Measurements from ENCODE around the gene TBC1D17. TPM values are rescaled to one million over a fixed set of nuclear protein-coding genes. Genes with fewer than 3 reads are reported as not detected.

The TBC1D17 gene
- polyA plus RNA-seq, 1 donor (not counting 4 experiments of a cell fraction or from before 2014, with no cell fraction given) = 9.4 TPM

DNA sequence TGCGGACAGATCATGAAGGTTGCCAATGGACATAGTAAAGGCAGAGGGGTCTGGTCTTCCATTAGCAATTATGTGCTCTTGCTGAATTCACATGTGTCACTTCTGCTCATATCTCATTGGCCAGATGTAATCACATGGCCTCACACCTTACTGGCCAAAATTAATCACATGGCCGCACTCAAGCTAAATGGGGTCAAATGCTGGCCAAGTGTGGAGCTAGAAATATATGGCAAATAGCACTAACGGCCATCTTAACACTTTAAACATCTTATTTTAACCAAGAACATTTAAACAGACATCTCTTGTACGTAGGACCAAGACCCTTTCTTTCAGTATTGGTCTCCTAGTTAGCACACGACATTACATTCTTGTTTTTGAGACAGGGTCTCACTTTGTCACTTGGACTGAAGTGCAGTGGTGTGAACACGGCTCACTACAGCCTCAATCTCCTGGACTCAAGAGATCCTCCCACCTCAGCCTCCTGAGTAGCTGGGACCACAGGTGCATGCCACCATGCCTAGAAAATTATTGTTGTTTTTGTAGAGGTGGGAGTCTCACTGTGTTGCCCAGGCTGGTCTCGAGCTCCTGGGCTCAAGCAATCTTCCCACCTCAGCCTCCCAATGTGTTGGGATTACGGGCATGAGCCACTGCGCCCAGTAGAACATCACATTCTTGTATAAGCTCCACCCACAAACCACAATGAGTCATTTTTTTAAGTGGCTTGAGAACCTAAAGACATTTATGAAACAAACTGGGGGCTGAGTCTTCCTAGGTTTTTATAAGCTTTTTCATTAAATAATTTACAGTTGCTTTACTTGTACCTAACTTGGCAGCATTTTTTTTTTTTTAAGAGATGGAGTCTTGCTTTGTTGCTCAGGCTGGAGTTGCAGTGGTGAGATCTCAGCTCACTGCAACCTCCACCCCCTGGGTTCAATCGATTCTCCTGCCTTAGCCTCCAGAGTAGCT lies 29.5 kb upstream of the TBC1D17 start:
- no peaks in the 10 kb centered on the region for H3K27me3 ChIP-seq (ENCODE audit: control insufficient read depth, extremely low read depth, insufficient read depth, low read length)
- TF ChIP-seq CTCF (optimal IDR thresholded peaks at IDR 0.05 in 1 of 3, IDR thresholded peaks at IDR 0.05 in 1 of 3, conservative IDR thresholded peaks at IDR 0.05 in 1 of 3; ENCODE audit: extremely low read depth in 1 of 3, insufficient read depth in 2 of 3, low read length in 3 of 3) (no peak), EZH2 (IDR thresholded peaks at IDR 0.05; ENCODE audit: low read length) (no peak)
- no peaks in the 10 kb centered on the region for H3K36me3 ChIP-seq (ENCODE audit: control insufficient read depth in 2 of 2, extremely low read depth in 1 of 2, insufficient read depth in 2 of 2, low read length in 2 of 2)
- DNase-seq (ENCODE audit: low read depth, low spot score) = no peak
- no peaks in the 10 kb centered on the region for H3K9me1 ChIP-seq (ENCODE audit: control insufficient read depth, extremely low read depth, insufficient read depth, low read length)
- dilution Hi-C loops (cut with MboI; ENCODE audit: extremely low pct_ligation_motif_present, low sequenced_read_pairs) = no loop called here
- peaks cover 24% of the 10 kb centered on the region for H3K4me1 ChIP-seq (ENCODE audit: control insufficient read depth, extremely low read depth, insufficient read depth, low read length)
- no peak overlapping the region for H3K9ac ChIP-seq (ENCODE audit: control insufficient read depth, extremely low read depth, insufficient read depth, low read length)
- no peak overlapping the region for H3K4me3 ChIP-seq (ENCODE audit: control insufficient read depth in 2 of 3, extremely low read depth in 1 of 3, insufficient read depth in 2 of 3, low read depth in 1 of 3, low read length in 3 of 3)
- peak overlapping the region; percentile 24 for H3K27ac ChIP-seq (ENCODE audit: control insufficient read depth, insufficient read depth, low read length)
- no peak overlapping the region for H2AFZ ChIP-seq (ENCODE audit: control insufficient read depth, low read length)
- H3K9me3 ChIP-seq (ENCODE audit: control insufficient read depth, low read depth, low read length) = no peaks in the 10 kb centered on the region
- peaks cover 9% of the 10 kb centered on the region for H3K79me2 ChIP-seq (ENCODE audit: control insufficient read depth, insufficient read depth, low read length)
- H4K20me1 ChIP-seq (ENCODE audit: control insufficient read depth, extremely low read depth, insufficient read depth, low read length) = peaks cover 3% of the 10 kb centered on the region
- H3K4me2 ChIP-seq (ENCODE audit: control insufficient read depth, extremely low read depth, insufficient read depth, low read depth, low read length) = peak overlapping the region; percentile 47
- peak; percentile 49 for FAIRE-seq

DNA sequence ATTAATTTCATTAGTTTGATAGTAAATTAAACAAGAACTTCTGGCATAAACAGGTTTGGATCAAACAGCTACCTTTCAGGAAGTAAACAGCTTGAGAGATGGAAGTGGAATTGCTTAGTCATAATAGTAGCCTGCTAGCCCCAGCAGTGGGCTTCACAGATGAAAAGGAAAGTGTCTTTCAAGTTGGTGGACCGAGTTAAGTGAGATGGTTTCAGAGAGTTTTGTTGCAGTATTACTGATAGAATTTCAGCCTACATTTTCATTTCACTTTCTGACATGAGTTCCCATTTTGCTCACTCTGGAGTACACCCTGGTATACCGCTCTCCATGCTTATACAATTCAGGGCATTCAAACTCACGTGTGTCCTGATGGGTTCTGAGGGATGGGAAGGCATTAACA lies 28.6 kb upstream of the TBC1D17 start:
- FAIRE-seq = no peak
- TF ChIP-seq CTCF (optimal IDR thresholded peaks at IDR 0.05 in 1 of 3, IDR thresholded peaks at IDR 0.05 in 1 of 3, conservative IDR thresholded peaks at IDR 0.05 in 1 of 3; ENCODE audit: extremely low read depth in 1 of 3, insufficient read depth in 2 of 3, low read length in 3 of 3) (no peak), EZH2 (IDR thresholded peaks at IDR 0.05; ENCODE audit: low read length) (no peak)
- Histone ChIP-seq H3K9me3 (ENCODE audit: control insufficient read depth, low read depth, low read length) (no peaks in the 10 kb centered on the region), H3K4me3 (ENCODE audit: control insufficient read depth in 2 of 3, extremely low read depth in 1 of 3, insufficient read depth in 2 of 3, low read depth in 1 of 3, low read length in 3 of 3) (no peak overlapping the region), H3K9me1 (ENCODE audit: control insufficient read depth, extremely low read depth, insufficient read depth, low read length) (no peaks in the 10 kb centered on the region), H3K27me3 (ENCODE audit: control insufficient read depth, extremely low read depth, insufficient read depth, low read length) (no peaks in the 10 kb centered on the region), H3K9ac (ENCODE audit: control insufficient read depth, extremely low read depth, insufficient read depth, low read length) (no peak overlapping the region), H3K4me2 (ENCODE audit: control insufficient read depth, extremely low read depth, insufficient read depth, low read depth, low read length) (no peak overlapping the region), H3K4me1 (ENCODE audit: control insufficient read depth, extremely low read depth, insufficient read depth, low read length) (peaks cover 26% of the 10 kb centered on the region), H2AFZ (ENCODE audit: control insufficient read depth, low read length) (no peak overlapping the region), H3K27ac (ENCODE audit: control insufficient read depth, insufficient read depth, low read length) (no peak overlapping the region), H4K20me1 (ENCODE audit: control insufficient read depth, extremely low read depth, insufficient read depth, low read length) (peaks cover 5% of the 10 kb centered on the region), H3K79me2 (ENCODE audit: control insufficient read depth, insufficient read depth, low read length) (peaks cover 15% of the 10 kb centered on the region), H3K36me3 (ENCODE audit: control insufficient read depth in 2 of 2, extremely low read depth in 1 of 2, insufficient read depth in 2 of 2, low read length in 2 of 2) (no peaks in the 10 kb centered on the region)
- dilution Hi-C loops (cut with MboI; ENCODE audit: extremely low pct_ligation_motif_present, low sequenced_read_pairs) = no loop called here
- no peak for DNase-seq (ENCODE audit: low read depth, low spot score)
